Esophagus muscularis mucosa (tissue), 4 donors: ENCODE data around the gene UBL4B. TPM values are rescaled to one million over a fixed set of nuclear protein-coding genes. Genes with fewer than 3 reads are reported as not detected.

Source experiments
- DNase-seq: peaks from one replicate; pipeline ENCODE4 v3.0.0-alpha.2; 2017; ENCODE audit errors: extremely low spot score
- H3K27ac ChIP-seq, 4 donors: fragments of 200-600 bp; sonication (generic); replicated peaks in 1 of 4; 1 replicate in 3 of 4; 2 replicates in 1 of 4; pipeline ENCODE4 v1.5.1; 2016 to 2019; ENCODE audit warnings: mild to moderate bottlenecking in 1 of 4
- H3K27me3 ChIP-seq, 4 donors: fragments of 200-600 bp; sonication (generic); one replicate each; pipeline versions ENCODE4 v1.5.1 to v1.6.0; 2016 to 2019
- H3K36me3 ChIP-seq, 4 donors: fragments of 200-600 bp; sonication (generic); one replicate each; pipeline ENCODE4 v1.5.1; 2016 to 2019
- H3K4me1 ChIP-seq, 4 donors: fragments of 200-600 bp; sonication (generic); one replicate each; pipeline ENCODE4 v1.5.1; 2016 to 2019
- H3K4me3 ChIP-seq, 4 donors: fragments of 200-600 bp; sonication (generic); 1 replicate in 2 of 4; 2 replicates in 2 of 4; pipeline ENCODE4 v1.5.1; 2016 to 2019; ENCODE audit warnings: mild to moderate bottlenecking in 4 of 4, moderate library complexity in 1 of 4
- H3K9me3 ChIP-seq, 4 donors: fragments of 200-600 bp; sonication (generic); 1 replicate in 3 of 4; 2 replicates in 1 of 4; pipeline ENCODE4 v1.5.1; 2016 to 2019
- CTCF ChIP-seq, 3 experiments: fragments of 200-600 bp in 2 of 3; fragments of 450-650 bp in 1 of 3; sonication (generic) in 2 of 3; IDR thresholded peaks; one replicate each; pipeline ENCODE4 v1.5.1; 2017 to 2019; ENCODE audit warnings: antibody characterized with exemption in 3 of 3, mild to moderate bottlenecking in 2 of 3, moderate library complexity in 1 of 3
- EP300 ChIP-seq: sonication (generic); formaldehyde crosslinking; IDR thresholded peaks from one replicate; pipeline ENCODE4 v1.6.1; 2017; ENCODE audit warnings: antibody characterized with exemption
- POLR2A ChIP-seq: fragments of 450-650 bp; IDR thresholded peaks from one replicate; pipeline ENCODE4 v1.6.1; 2017; ENCODE audit warnings: antibody characterized with exemption, moderate library complexity, mild to moderate bottlenecking, low read depth
- POLR2AphosphoS5 ChIP-seq, 2 donors: sonication (generic); formaldehyde crosslinking; IDR thresholded peaks; one replicate each; pipeline ENCODE4 v1.6.1; 2017; ENCODE audit warnings: antibody characterized with exemption in 2 of 2
- WGBS: methylation state at CpG from one replicate; pipeline ENCODE4 v1.1.5; 2018; 5-methylcytosine and 5-hydroxymethylcytosine counted together
- intact Hi-C: fragments of 100-400 bp; cut with DNase I; formaldehyde crosslinking; loops from one replicate; pipeline ENCODE4 v1.15.1; 2023
- total RNA-seq, 4 donors: library from RNA; depleted of rRNA; stranded (reverse); fragments of >200 nt; gene quantifications; one replicate each; pipeline versions ENCODE4 v1.1.0 to v1.2.1, GENCODE V29; 2016

Gene UBL4B
- total RNA-seq, 4 donors from 2014 or later, result not detected

- no peaks in the 10 kb centered on the region for H3K4me1 ChIP-seq
- H3K27ac ChIP-seq, result no peak overlapping the region
- H3K9me3 ChIP-seq, result no peaks in the 10 kb centered on the region
- peaks cover 0 to 26% (median 0%) of the 10 kb centered on the region in 4 donors for H3K27me3 ChIP-seq
- DNase-seq, result no peak
- H3K4me3 ChIP-seq, result no peak overlapping the region
- intact Hi-C loops, result no loop called here
- 79% methylated on average over 7 of the region's 9 CpGs for WGBS
- no peaks in the 10 kb centered on the region for H3K36me3 ChIP-seq
- TF ChIP-seq POLR2AphosphoS5 (IDR thresholded peaks at IDR 0.05) (no peak), CTCF (IDR thresholded peaks at IDR 0.05) (no peak), EP300 (no peak), POLR2A (no peak)
Measured at GRCh38 chr1:110112656-110113055, 413 bp downstream of the UBL4B start.

GRCh38 chr1:110113551-110113950 is 1.3 kb downstream of the UBL4B start:
- intact Hi-C loops, result no loop called here
- Histone ChIP-seq H3K27me3 (peaks cover 0 to 26% (median 0%) of the 10 kb centered on the region in 4 donors), H3K36me3 (no peaks in the 10 kb centered on the region), H3K4me1 (no peaks in the 10 kb centered on the region), H3K4me3 (no peak overlapping the region), H3K9me3 (no peaks in the 10 kb centered on the region), H3K27ac (no peak overlapping the region)
- no peak for DNase-seq
- whole genome bisulfite sequencing, result 77% methylated on average over 4 of the region's 5 CpGs
- no peak for TF ChIP-seq POLR2AphosphoS5 (IDR thresholded peaks at IDR 0.05)
- no peak for TF ChIP-seq CTCF (IDR thresholded peaks at IDR 0.05)
- no peak for TF ChIP-seq EP300
- no peak for TF ChIP-seq POLR2A

GRCh38 chr1:110114173-110114572 is 1.9 kb downstream of the UBL4B start:
- intact Hi-C loops, result no loop called here
- H3K27ac ChIP-seq, result no peak overlapping the region
- peaks cover 0 to 26% (median 0%) of the 10 kb centered on the region in 4 donors for H3K27me3 ChIP-seq
- no peak overlapping the region for H3K4me3 ChIP-seq
- 77% methylated on average over 4 of the region's 5 CpGs for WGBS
- TF ChIP-seq EP300 (no peak), POLR2A (no peak), CTCF (IDR thresholded peaks at IDR 0.05) (no peak), POLR2AphosphoS5 (IDR thresholded peaks at IDR 0.05) (no peak)
- no peaks in the 10 kb centered on the region for H3K9me3 ChIP-seq
- no peak for DNase-seq
- H3K36me3 ChIP-seq, result no peaks in the 10 kb centered on the region
- H3K4me1 ChIP-seq, result no peaks in the 10 kb centered on the region

GRCh38 chr1:110114784-110115183 is 2.5 kb downstream of the UBL4B start:
- H3K36me3 ChIP-seq, result no peaks in the 10 kb centered on the region
- intact Hi-C loops, result no loop called here
- H3K4me1 ChIP-seq, result no peaks in the 10 kb centered on the region
- no peaks in the 10 kb centered on the region for H3K9me3 ChIP-seq
- WGBS, result 43% methylated on average over 5 of the region's 5 CpGs
- H3K4me3 ChIP-seq, result no peak overlapping the region
- TF ChIP-seq CTCF (IDR thresholded peaks at IDR 0.05), result no peak
- no peak for TF ChIP-seq POLR2A
- TF ChIP-seq POLR2AphosphoS5 (IDR thresholded peaks at IDR 0.05), result no peak
- TF ChIP-seq EP300, result no peak
- H3K27ac ChIP-seq, result no peak overlapping the region
- peaks cover 0 to 26% (median 0%) of the 10 kb centered on the region in 4 donors for H3K27me3 ChIP-seq
- DNase-seq, result no peak

GRCh38 chr1:110118636-110119396 is 6.6 kb downstream of the UBL4B start:
- no peaks in the 10 kb centered on the region for H3K36me3 ChIP-seq
- intact Hi-C loops, result no loop called here
- no peak for TF ChIP-seq EP300
- TF ChIP-seq POLR2AphosphoS5 (IDR thresholded peaks at IDR 0.05), result no peak
- TF ChIP-seq POLR2A, result no peak
- no peak for TF ChIP-seq CTCF (IDR thresholded peaks at IDR 0.05)
- H3K27me3 ChIP-seq, result peaks cover 0 to 26% (median 0%) of the 10 kb centered on the region in 4 donors
- WGBS, result 65% methylated on average over 7 of the region's 7 CpGs
- no peak for DNase-seq
- no peaks in the 10 kb centered on the region for H3K4me1 ChIP-seq
- H3K4me3 ChIP-seq, result no peak overlapping the region
- no peak overlapping the region for H3K27ac ChIP-seq
- H3K9me3 ChIP-seq, result peaks cover 0 to 4% (median 0%) of the 10 kb centered on the region in 4 donors
